HG03558 (cell line): ENCODE data around the gene MIER1.
"Not testable (repeated sequence)": the region's sequence is repeated elsewhere in the genome, so short reads cannot be mapped to it uniquely, and the experiment has no call there.

ENCODE experiments used
- ATAC-seq: cut with Tn5 transposase; IDR thresholded peaks from one replicate; pipeline ENCODE4 v1.9.1; 2021; ENCODE audit warnings: moderate number of reproducible peaks; ENCODE audit not compliant: unreplicated experiment; ENCODE audit errors: extremely low read depth

Gene MIER1

GRCh38 chr1:66924756-66925557 lies at the start of gene MIER1, which contains the start of gene DNAI4:
MIER1 (plus strand) TSS chr1:66924990; CDS start chr1:66925029, 39 bp downstream.
DNAI4 (minus strand) TSS chr1:66924856; CDS start chr1:66924831, 25 bp downstream.
- peak; percentile 87 for ATAC-seq

- no peak for ATAC-seq
Measured at GRCh38 chr1:66876664-66877063, 48.1 kb upstream of the MIER1 start.

- no peak for ATAC-seq
Measured at GRCh38 chr1:66889030-66889429, 35.8 kb upstream of the MIER1 start.

GRCh38 chr1:66890621-66891020 lies 34.2 kb upstream of the MIER1 start:
- no peak for ATAC-seq

GRCh38 chr1:66893712-66894111 lies 31.1 kb upstream of the MIER1 start:
- ATAC-seq = no peak

GRCh38 chr1:66915203-66915602 lies 9.6 kb upstream of the MIER1 start:
- ATAC-seq = not testable (repeated sequence)

GRCh38 chr1:66916320-66916719 lies 8.5 kb upstream of the MIER1 start:
- no peak for ATAC-seq

- no peak for ATAC-seq
Measured at GRCh38 chr1:66917476-66917875, 7.3 kb upstream of the MIER1 start.

- ATAC-seq = no peak
Measured at GRCh38 chr1:66919063-66919462, 5.7 kb upstream of the MIER1 start.

- ATAC-seq = no peak
Measured at GRCh38 chr1:66919828-66920227, 5.0 kb upstream of the MIER1 start.

GRCh38 chr1:66920543-66920942 lies 4.2 kb upstream of the MIER1 start:
- no peak for ATAC-seq

- ATAC-seq = no peak
Measured at GRCh38 chr1:66925558-66925910, 744 bp downstream of the MIER1 start.

GRCh38 chr1:66925944-66926343 lies 1.2 kb downstream of the MIER1 start:
- no peak for ATAC-seq

- ATAC-seq = no peak
Measured at GRCh38 chr1:66927528-66927927, 2.7 kb downstream of the MIER1 start.

- no peak for ATAC-seq
Measured at GRCh38 chr1:66929146-66929688, 4.4 kb downstream of the MIER1 start.

GRCh38 chr1:66929691-66929998 lies 4.9 kb downstream of the MIER1 start:
- no peak for ATAC-seq

GRCh38 chr1:66929999-66930822 lies 5.4 kb downstream of the MIER1 start:
- peak; percentile 52 for ATAC-seq

- no peak for ATAC-seq
Measured at GRCh38 chr1:66930823-66931174, 6.0 kb downstream of the MIER1 start.

- no peak for ATAC-seq
Measured at GRCh38 chr1:66931590-66931989, 6.8 kb downstream of the MIER1 start.

- ATAC-seq = no peak
Measured at GRCh38 chr1:66932291-66932690, 7.5 kb downstream of the MIER1 start.
